HepG2 (cell line): ENCODE data around the gene VAC14. TPM values are rescaled to one million over a fixed set of nuclear protein-coding genes. Genes with fewer than 3 reads are reported as not detected.

Experiments used
- CC2D1A ChIP-seq: sonication (generic); formaldehyde crosslinking; IDR thresholded peaks from 2 replicates; pipeline ENCODE4 v1.8.1; 2023; ENCODE audit warnings: mild to moderate bottlenecking, missing genetic modification reagents
- HDAC1 ChIP-seq: sonication (generic); formaldehyde crosslinking; IDR thresholded peaks from 2 replicates; pipeline ENCODE4 v1.5.1; 2020; ENCODE audit warnings: mild to moderate bottlenecking, missing genetic modification reagents
- REL ChIP-seq: sonication (generic); formaldehyde crosslinking; conservative IDR thresholded peaks from 2 replicates; pipeline ENCODE4 v1.8.0; 2022; ENCODE audit warnings: mild to moderate bottlenecking, missing genetic modification reagents, moderate library complexity
- SMC3 ChIP-seq: IDR thresholded peaks from 2 replicates; pipeline ENCODE4 v1.6.1; 2011; ENCODE audit warnings: low read length, improper control_type of control experiment
- SP5 ChIP-seq: IDR thresholded peaks from 2 replicates; pipeline ENCODE4 v1.6.1; 2016; ENCODE audit warnings: low read depth, borderline replicate concordance
- STAT6 ChIP-seq: sonication (generic); formaldehyde crosslinking; IDR thresholded peaks from 2 replicates; pipeline ENCODE4 v1.4.0; 2020; ENCODE audit warnings: missing genetic modification reagents, mild to moderate bottlenecking, borderline replicate concordance
- ZNF292 ChIP-seq: sonication (generic); formaldehyde crosslinking; IDR thresholded peaks from 2 replicates; pipeline ENCODE4 v1.8.1; 2022; ENCODE audit warnings: mild to moderate bottlenecking, low read depth, missing genetic modification reagents, borderline replicate concordance
- ZNF878 ChIP-seq: sonication (generic); formaldehyde crosslinking; IDR thresholded peaks from 2 replicates; pipeline ENCODE4 v1.8.1; 2023; ENCODE audit warnings: mild to moderate bottlenecking, missing genetic modification reagents, moderate library complexity
- polyA plus RNA-seq, 8 experiments: library from polyadenylated mRNA; depleted of rRNA in 3 of 8; stranded (reverse) in 7 of 8; unstranded in 1 of 8; fragments of >200 nt; fragmentation: Illumina TruSeq in 4 of 8; extraction: Trizol in 4 of 8; gene quantifications; 2 replicates each; pipeline versions ENCODE4 v1.2.1 to v1.2.3, GENCODE V29; 2011 to 2016; ENCODE audit warnings: low read depth in 4 of 8, missing spikeins in 1 of 8, mixed read lengths in 1 of 8; ENCODE audit not compliant: insufficient read depth in 1 of 8
- total RNA-seq, 5 experiments: library from RNA; depleted of rRNA; stranded (reverse); fragments of >200 nt; fragmentation: Illumina TruSeq; extraction: Trizol; gene quantifications; 2 replicates each; pipeline ENCODE4 v1.2.3, GENCODE V29; 2016; ENCODE audit warnings: low read depth in 1 of 5
- TF ChIP-seq, protein P1 (sequence below): sonication (generic); formaldehyde crosslinking; IDR thresholded peaks from 2 replicates; pipeline ENCODE4 v1.4.0; 2020; ENCODE audit warnings: missing genetic modification reagents, borderline replicate concordance
- TF ChIP-seq, protein P2 (sequence below): sonication (generic); formaldehyde crosslinking; IDR thresholded peaks from 2 replicates; pipeline ENCODE4 v1.5.0; 2020; ENCODE audit warnings: missing genetic modification reagents, mild to moderate bottlenecking, borderline replicate concordance

VAC14 gene
- total and polyA plus RNA-seq, 2 of the 13 experiments (the other 11 are each of a cell fraction or from before 2014, with no cell fraction given): 23.5 to 24.6 TPM

DNA sequence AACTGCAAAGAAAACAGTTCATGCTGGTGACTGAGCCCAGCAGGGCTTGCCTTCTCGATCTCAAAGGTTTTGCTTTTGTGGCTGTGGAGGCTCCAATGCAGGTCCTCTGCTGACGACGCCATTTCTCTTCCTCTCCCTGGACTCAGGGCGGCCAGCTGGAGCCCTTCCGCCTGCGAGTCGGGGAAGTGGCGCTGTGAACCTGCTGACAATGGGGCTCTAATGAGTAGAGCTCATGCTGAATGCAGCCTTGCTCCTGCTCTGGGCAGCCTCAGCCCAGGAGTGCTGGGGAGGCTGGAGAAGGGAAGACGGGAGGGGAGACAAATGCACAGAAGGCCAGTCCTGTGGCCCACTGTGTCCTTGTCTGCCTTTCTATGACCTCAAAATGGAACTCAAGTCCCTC is 43.8 kb downstream of the VAC14 start (continued):
- TF ChIP-seq HDAC1 (CRISPR knock-in tag) (no peak), REL (no peak), ZNF878 (CRISPR knock-in tag) (no peak), SMC3 (no peak), CC2D1A (CRISPR knock-in tag) (no peak), STAT6 (CRISPR knock-in tag) (no peak), ZNF292 (CRISPR knock-in tag) (no peak), SP5 (CRISPR knock-in tag) (no peak)
- TF ChIP-seq, protein P1, sequence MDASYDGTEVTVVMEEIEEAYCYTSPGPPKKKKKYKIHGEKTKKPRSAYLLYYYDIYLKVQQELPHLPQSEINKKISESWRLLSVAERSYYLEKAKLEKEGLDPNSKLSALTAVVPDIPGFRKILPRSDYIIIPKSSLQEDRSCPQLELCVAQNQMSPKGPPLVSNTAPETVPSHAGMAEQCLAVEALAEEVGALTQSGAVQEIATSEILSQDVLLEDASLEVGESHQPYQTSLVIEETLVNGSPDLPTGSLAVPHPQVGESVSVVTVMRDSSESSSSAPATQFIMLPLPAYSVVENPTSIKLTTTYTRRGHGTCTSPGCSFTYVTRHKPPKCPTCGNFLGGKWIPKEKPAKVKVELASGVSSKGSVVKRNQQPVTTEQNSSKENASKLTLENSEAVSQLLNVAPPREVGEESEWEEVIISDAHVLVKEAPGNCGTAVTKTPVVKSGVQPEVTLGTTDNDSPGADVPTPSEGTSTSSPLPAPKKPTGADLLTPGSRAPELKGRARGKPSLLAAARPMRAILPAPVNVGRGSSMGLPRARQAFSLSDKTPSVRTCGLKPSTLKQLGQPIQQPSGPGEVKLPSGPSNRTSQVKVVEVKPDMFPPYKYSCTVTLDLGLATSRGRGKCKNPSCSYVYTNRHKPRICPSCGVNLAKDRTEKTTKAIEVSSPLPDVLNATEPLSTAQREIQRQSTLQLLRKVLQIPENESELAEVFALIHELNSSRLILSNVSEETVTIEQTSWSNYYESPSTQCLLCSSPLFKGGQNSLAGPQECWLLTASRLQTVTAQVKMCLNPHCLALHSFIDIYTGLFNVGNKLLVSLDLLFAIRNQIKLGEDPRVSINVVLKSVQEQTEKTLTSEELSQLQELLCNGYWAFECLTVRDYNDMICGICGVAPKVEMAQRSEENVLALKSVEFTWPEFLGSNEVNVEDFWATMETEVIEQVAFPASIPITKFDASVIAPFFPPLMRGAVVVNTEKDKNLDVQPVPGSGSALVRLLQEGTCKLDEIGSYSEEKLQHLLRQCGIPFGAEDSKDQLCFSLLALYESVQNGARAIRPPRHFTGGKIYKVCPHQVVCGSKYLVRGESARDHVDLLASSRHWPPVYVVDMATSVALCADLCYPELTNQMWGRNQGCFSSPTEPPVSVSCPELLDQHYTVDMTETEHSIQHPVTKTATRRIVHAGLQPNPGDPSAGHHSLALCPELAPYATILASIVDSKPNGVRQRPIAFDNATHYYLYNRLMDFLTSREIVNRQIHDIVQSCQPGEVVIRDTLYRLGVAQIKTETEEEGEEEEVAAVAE: no peak
- TF ChIP-seq, protein P2, sequence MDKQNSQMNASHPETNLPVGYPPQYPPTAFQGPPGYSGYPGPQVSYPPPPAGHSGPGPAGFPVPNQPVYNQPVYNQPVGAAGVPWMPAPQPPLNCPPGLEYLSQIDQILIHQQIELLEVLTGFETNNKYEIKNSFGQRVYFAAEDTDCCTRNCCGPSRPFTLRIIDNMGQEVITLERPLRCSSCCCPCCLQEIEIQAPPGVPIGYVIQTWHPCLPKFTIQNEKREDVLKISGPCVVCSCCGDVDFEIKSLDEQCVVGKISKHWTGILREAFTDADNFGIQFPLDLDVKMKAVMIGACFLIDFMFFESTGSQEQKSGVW (CRISPR knock-in tag): no peak
